ENCODE measurements around the gene TRIM72.

Gene TRIM72

GRCh38 chr16:31246296-31246695 lies 32.4 kb downstream of the TRIM72 start:
- WGBS = 94% methylated on average over 2 of the region's 3 CpGs

GRCh38 chr16:31248344-31248743 lies 34.4 kb downstream of the TRIM72 start:
- H3K4me3 ChIP-seq (ENCODE audit: insufficient read depth in 1 of 2, low read depth in 1 of 2, low read length in 2 of 2) = no peak overlapping the region
- no peak overlapping the region for H3K18ac ChIP-seq (ENCODE audit: low read depth in 1 of 2, low read length in 2 of 2)
- DNase-seq = no peak
- H3K14ac ChIP-seq (ENCODE audit: low read length in 2 of 2) = no peak overlapping the region
- H3K27ac ChIP-seq (ENCODE audit: low read length, poor library complexity, severe bottlenecking) = no peak overlapping the region
- H3K9ac ChIP-seq (ENCODE audit: low read length) = no peak overlapping the region
- peaks cover 3 to 38% of the 10 kb centered on the region in 2 experiments for H3K27me3 ChIP-seq (ENCODE audit: control insufficient read depth in 1 of 2, insufficient read depth in 1 of 2, low read length in 2 of 2)
- 84% methylated on average over 5 of the region's 5 CpGs for WGBS
- no peak overlapping the region for H2BK15ac ChIP-seq (ENCODE audit: low read depth, poor library complexity, severe bottlenecking)
- no peaks in the 10 kb centered on the region for H3K4me1 ChIP-seq (ENCODE audit: control insufficient read depth, insufficient read depth, low read depth, low read length)
- no peak overlapping the region for H3K23ac ChIP-seq (ENCODE audit: low read length in 2 of 2)
- no peaks in the 10 kb centered on the region for H3K36me3 ChIP-seq (ENCODE audit: control insufficient read depth in 1 of 2, insufficient read depth in 2 of 2, low read depth in 1 of 2, low read length in 2 of 2)
- H2AK5ac ChIP-seq (ENCODE audit: low read length, severe bottlenecking) = no peak overlapping the region
- no peak overlapping the region for H2AFZ ChIP-seq (ENCODE audit: low read depth, low read length)
- no peak overlapping the region for H3K4me2 ChIP-seq (ENCODE audit: low read length, poor library complexity, severe bottlenecking)
- H2BK5ac ChIP-seq (ENCODE audit: low read depth, low read length, poor library complexity, severe bottlenecking) = no peak overlapping the region
- H2BK120ac ChIP-seq (ENCODE audit: low read depth, low read length) = no peak overlapping the region
- H4K91ac ChIP-seq (ENCODE audit: low read length) = no peak overlapping the region
- H2BK12ac ChIP-seq (ENCODE audit: low read length in 2 of 2) = no peak overlapping the region
- no peaks in the 10 kb centered on the region for H3K9me3 ChIP-seq (ENCODE audit: control insufficient read depth, low read length)
- H3K79me1 ChIP-seq (replicated peaks; ENCODE audit: low read length, poor library complexity, severe bottlenecking) = no peaks in the 10 kb centered on the region
- H4K8ac ChIP-seq (ENCODE audit: low read length) = no peak overlapping the region
- no peak overlapping the region for H3K4ac ChIP-seq (ENCODE audit: low read depth in 1 of 2, low read length in 2 of 2)

More at GRCh38 chr16:31246296-31246695, 32.4 kb downstream of the TRIM72 start:
- Histone ChIP-seq H3K9ac (ENCODE audit: low read length) (no peak overlapping the region), H3K23ac (ENCODE audit: low read length in 2 of 2) (no peak overlapping the region), H2AK5ac (ENCODE audit: low read length, severe bottlenecking) (no peak overlapping the region), H3K18ac (ENCODE audit: low read depth in 1 of 2, low read length in 2 of 2) (no peak overlapping the region), H4K8ac (ENCODE audit: low read length) (no peak overlapping the region), H2AFZ (ENCODE audit: low read depth, low read length) (no peak overlapping the region), H2BK15ac (ENCODE audit: low read depth, poor library complexity, severe bottlenecking) (no peak overlapping the region), H4K91ac (ENCODE audit: low read length) (no peak overlapping the region), H3K4me2 (ENCODE audit: low read length, poor library complexity, severe bottlenecking) (no peak overlapping the region), H2BK12ac (ENCODE audit: low read length in 2 of 2) (no peak overlapping the region), H2BK5ac (ENCODE audit: low read depth, low read length, poor library complexity, severe bottlenecking) (no peak overlapping the region), H3K27me3 (ENCODE audit: control insufficient read depth in 1 of 2, insufficient read depth in 1 of 2, low read length in 2 of 2) (peaks cover 3 to 40% of the 10 kb centered on the region in 2 experiments), H3K27ac (ENCODE audit: low read length, poor library complexity, severe bottlenecking) (no peak overlapping the region), H3K14ac (ENCODE audit: low read length in 2 of 2) (no peak overlapping the region), H3K79me1 (replicated peaks; ENCODE audit: low read length, poor library complexity, severe bottlenecking) (no peaks in the 10 kb centered on the region), H3K9me3 (ENCODE audit: control insufficient read depth, low read length) (no peaks in the 10 kb centered on the region), H3K4me3 (ENCODE audit: insufficient read depth in 1 of 2, low read depth in 1 of 2, low read length in 2 of 2) (no peak overlapping the region), H3K4me1 (ENCODE audit: control insufficient read depth, insufficient read depth, low read depth, low read length) (no peaks in the 10 kb centered on the region), H2BK120ac (ENCODE audit: low read depth, low read length) (no peak overlapping the region), H3K36me3 (ENCODE audit: control insufficient read depth in 1 of 2, insufficient read depth in 2 of 2, low read depth in 1 of 2, low read length in 2 of 2) (no peaks in the 10 kb centered on the region), H3K4ac (ENCODE audit: low read depth in 1 of 2, low read length in 2 of 2) (no peak overlapping the region)
- DNase-seq = no peak

GRCh38 chr16:31250782-31251384 lies 37.0 kb downstream of the TRIM72 start:
- H4K91ac ChIP-seq (ENCODE audit: low read length) = no peak overlapping the region
- H4K8ac ChIP-seq (ENCODE audit: low read length) = no peak overlapping the region
- no peak overlapping the region for H3K18ac ChIP-seq (ENCODE audit: low read depth in 1 of 2, low read length in 2 of 2)
- no peak overlapping the region for H2BK15ac ChIP-seq (ENCODE audit: low read depth, poor library complexity, severe bottlenecking)
- 89% methylated on average over 7 of the region's 7 CpGs for WGBS
- H3K4ac ChIP-seq (ENCODE audit: low read depth in 1 of 2, low read length in 2 of 2) = no peak overlapping the region
- no peak overlapping the region for H2BK12ac ChIP-seq (ENCODE audit: low read length in 2 of 2)
- H3K4me3 ChIP-seq (ENCODE audit: insufficient read depth in 1 of 2, low read depth in 1 of 2, low read length in 2 of 2) = no peak overlapping the region
- no peak overlapping the region for H3K4me2 ChIP-seq (ENCODE audit: low read length, poor library complexity, severe bottlenecking)
- H2BK120ac ChIP-seq (ENCODE audit: low read depth, low read length) = no peak overlapping the region
- H3K23ac ChIP-seq (ENCODE audit: low read length in 2 of 2) = no peak overlapping the region
- H3K9me3 ChIP-seq (ENCODE audit: control insufficient read depth, low read length) = no peaks in the 10 kb centered on the region
- H2AFZ ChIP-seq (ENCODE audit: low read depth, low read length) = no peak overlapping the region
- H3K27ac ChIP-seq (ENCODE audit: low read length, poor library complexity, severe bottlenecking) = no peak overlapping the region
- H3K79me1 ChIP-seq (replicated peaks; ENCODE audit: low read length, poor library complexity, severe bottlenecking) = no peaks in the 10 kb centered on the region
- no peak overlapping the region for H2AK5ac ChIP-seq (ENCODE audit: low read length, severe bottlenecking)
- H3K9ac ChIP-seq (ENCODE audit: low read length) = no peak overlapping the region
- no peaks in the 10 kb centered on the region for H3K36me3 ChIP-seq (ENCODE audit: control insufficient read depth in 1 of 2, insufficient read depth in 2 of 2, low read depth in 1 of 2, low read length in 2 of 2)
- no peak overlapping the region for H3K14ac ChIP-seq (ENCODE audit: low read length in 2 of 2)
- H2BK5ac ChIP-seq (ENCODE audit: low read depth, low read length, poor library complexity, severe bottlenecking) = no peak overlapping the region
- no peaks in the 10 kb centered on the region for H3K4me1 ChIP-seq (ENCODE audit: control insufficient read depth, insufficient read depth, low read depth, low read length)
- no peak for DNase-seq
- H3K27me3 ChIP-seq (ENCODE audit: control insufficient read depth in 1 of 2, insufficient read depth in 1 of 2, low read length in 2 of 2) = peaks cover 8 to 27% of the 10 kb centered on the region in 2 experiments

GRCh38 chr16:31251435-31251834 lies 37.5 kb downstream of the TRIM72 start:
- H3K4me2 ChIP-seq (ENCODE audit: low read length, poor library complexity, severe bottlenecking) = no peak overlapping the region
- H2AFZ ChIP-seq (ENCODE audit: low read depth, low read length) = no peak overlapping the region
- H2BK12ac ChIP-seq (ENCODE audit: low read length in 2 of 2) = no peak overlapping the region
- H3K4me3 ChIP-seq (ENCODE audit: insufficient read depth in 1 of 2, low read depth in 1 of 2, low read length in 2 of 2) = no peak overlapping the region
- H3K4ac ChIP-seq (ENCODE audit: low read depth in 1 of 2, low read length in 2 of 2) = no peak overlapping the region
- H3K14ac ChIP-seq (ENCODE audit: low read length in 2 of 2) = no peak overlapping the region
- H3K27ac ChIP-seq (ENCODE audit: low read length, poor library complexity, severe bottlenecking) = no peak overlapping the region
- no peak overlapping the region for H3K23ac ChIP-seq (ENCODE audit: low read length in 2 of 2)
- WGBS = 72% methylated on average over 5 of the region's 5 CpGs
- DNase-seq = no peak
- H2BK5ac ChIP-seq (ENCODE audit: low read depth, low read length, poor library complexity, severe bottlenecking) = no peak overlapping the region
- no peak overlapping the region for H3K9ac ChIP-seq (ENCODE audit: low read length)
- H3K27me3 ChIP-seq (ENCODE audit: control insufficient read depth in 1 of 2, insufficient read depth in 1 of 2, low read length in 2 of 2) = peaks cover 5 to 24% of the 10 kb centered on the region in 2 experiments
- no peak overlapping the region for H3K18ac ChIP-seq (ENCODE audit: low read depth in 1 of 2, low read length in 2 of 2)
- H3K36me3 ChIP-seq (ENCODE audit: control insufficient read depth in 1 of 2, insufficient read depth in 2 of 2, low read depth in 1 of 2, low read length in 2 of 2) = no peaks in the 10 kb centered on the region
- H2AK5ac ChIP-seq (ENCODE audit: low read length, severe bottlenecking) = no peak overlapping the region
- H3K4me1 ChIP-seq (ENCODE audit: control insufficient read depth, insufficient read depth, low read depth, low read length) = no peaks in the 10 kb centered on the region
- no peak overlapping the region for H2BK15ac ChIP-seq (ENCODE audit: low read depth, poor library complexity, severe bottlenecking)
- H3K9me3 ChIP-seq (ENCODE audit: control insufficient read depth, low read length) = no peaks in the 10 kb centered on the region
- no peak overlapping the region for H4K91ac ChIP-seq (ENCODE audit: low read length)
- no peak overlapping the region for H2BK120ac ChIP-seq (ENCODE audit: low read depth, low read length)
- no peak overlapping the region for H4K8ac ChIP-seq (ENCODE audit: low read length)
- no peaks in the 10 kb centered on the region for H3K79me1 ChIP-seq (replicated peaks; ENCODE audit: low read length, poor library complexity, severe bottlenecking)

Data from mesenchymal stem cell (in vitro differentiated cells and primary cell).